ENCODE results near the gene ITFG1. TPM values are rescaled to one million over a fixed set of nuclear protein-coding genes. Genes with fewer than 3 reads are reported as not detected.

ITFG1 gene
- polyA plus RNA-seq, 3 donors, result 28.9 to 62.5 (median 35.3) TPM

DNA sequence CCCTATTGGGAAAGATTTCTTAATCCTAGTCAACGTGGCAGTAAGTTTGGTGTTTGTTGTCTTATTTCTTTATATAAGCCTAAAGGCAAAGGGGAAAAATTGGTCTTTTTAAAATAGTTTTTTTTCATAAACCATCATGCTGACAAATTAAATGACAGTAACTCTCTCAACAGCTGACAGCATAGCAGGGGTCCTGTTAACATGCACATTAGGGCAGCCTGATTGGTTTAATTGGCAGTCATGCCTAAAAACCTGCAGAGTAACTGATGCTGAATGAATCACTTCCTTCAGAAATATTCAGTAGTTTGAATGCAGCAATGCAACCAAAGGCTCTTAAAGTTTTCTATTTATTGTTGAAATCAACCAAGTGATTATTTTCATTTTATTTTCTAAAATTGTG is 85.4 kb downstream of the ITFG1 start:
- peaks cover 3 to 6% of the 10 kb centered on the region in 2 donors for H3K9me3 ChIP-seq (replicated peaks in 1 of 2; ENCODE audit: control insufficient read depth in 1 of 2, insufficient read depth in 1 of 2, low read length in 2 of 2)
- DNase-seq, result no peak
- no CpG with 5 or more reads among the region's 1 CpG for WGBS (ENCODE audit: insufficient coverage)
- no peak overlapping the region for H2AFZ ChIP-seq (ENCODE audit: insufficient read depth, low read depth, low read length, poor library complexity, severe bottlenecking)
- no peak overlapping the region for H3K4me3 Mint-ChIP-seq
- no peaks in the 10 kb centered on the region for H3K79me2 ChIP-seq (ENCODE audit: insufficient read depth, low read length)
- no peaks in the 10 kb centered on the region for H3K4me1 Mint-ChIP-seq
- H3K36me3 ChIP-seq (replicated peaks in 1 of 2; ENCODE audit: control insufficient read depth in 1 of 2, insufficient read depth in 2 of 2, low read length in 2 of 2), result peaks cover 25 to 59% of the 10 kb centered on the region in 2 donors
- H3K36me3 Mint-ChIP-seq, result peaks cover 46 to 61% of the 10 kb centered on the region in 2 donors
- H3K27ac ChIP-seq (ENCODE audit: low read depth in 1 of 2, low read length in 2 of 2), result no peak overlapping the region
- peaks cover 3 to 13% (median 10%) of the 10 kb centered on the region in 7 donors for H3K9me3 Mint-ChIP-seq
- intact Hi-C loops (cut with micrococcal nuclease), result no loop called here
- H3K9ac ChIP-seq (ENCODE audit: insufficient read depth, low read length, poor library complexity, severe bottlenecking), result no peak overlapping the region
- no peaks in the 10 kb centered on the region for H3K27me3 ChIP-seq (ENCODE audit: control insufficient read depth in 2 of 2, insufficient read depth in 2 of 2, low read length in 2 of 2)
- H3K4me1 ChIP-seq (ENCODE audit: control insufficient read depth in 1 of 2, insufficient read depth in 2 of 2, low read length in 2 of 2), result no peaks in the 10 kb centered on the region
- TF ChIP-seq, protein P1, sequence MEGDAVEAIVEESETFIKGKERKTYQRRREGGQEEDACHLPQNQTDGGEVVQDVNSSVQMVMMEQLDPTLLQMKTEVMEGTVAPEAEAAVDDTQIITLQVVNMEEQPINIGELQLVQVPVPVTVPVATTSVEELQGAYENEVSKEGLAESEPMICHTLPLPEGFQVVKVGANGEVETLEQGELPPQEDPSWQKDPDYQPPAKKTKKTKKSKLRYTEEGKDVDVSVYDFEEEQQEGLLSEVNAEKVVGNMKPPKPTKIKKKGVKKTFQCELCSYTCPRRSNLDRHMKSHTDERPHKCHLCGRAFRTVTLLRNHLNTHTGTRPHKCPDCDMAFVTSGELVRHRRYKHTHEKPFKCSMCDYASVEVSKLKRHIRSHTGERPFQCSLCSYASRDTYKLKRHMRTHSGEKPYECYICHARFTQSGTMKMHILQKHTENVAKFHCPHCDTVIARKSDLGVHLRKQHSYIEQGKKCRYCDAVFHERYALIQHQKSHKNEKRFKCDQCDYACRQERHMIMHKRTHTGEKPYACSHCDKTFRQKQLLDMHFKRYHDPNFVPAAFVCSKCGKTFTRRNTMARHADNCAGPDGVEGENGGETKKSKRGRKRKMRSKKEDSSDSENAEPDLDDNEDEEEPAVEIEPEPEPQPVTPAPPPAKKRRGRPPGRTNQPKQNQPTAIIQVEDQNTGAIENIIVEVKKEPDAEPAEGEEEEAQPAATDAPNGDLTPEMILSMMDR (IDR thresholded peaks at IDR 0.05), result no peak
- H3K4me2 ChIP-seq (replicated peaks; ENCODE audit: extremely low read depth, low read length, poor library complexity, severe bottlenecking), result no peak overlapping the region
- no peaks in the 10 kb centered on the region for H3K27me3 Mint-ChIP-seq (ENCODE audit: low read depth in 3 of 3)
- H3K27ac Mint-ChIP-seq, result no peak overlapping the region
- no peaks in the 10 kb centered on the region for H4K20me1 ChIP-seq (ENCODE audit: insufficient read depth, low read length)
- no peak overlapping the region for H3K4me3 ChIP-seq (replicated peaks in 1 of 3; ENCODE audit: low read depth in 2 of 3, low read length in 3 of 3)

DNA sequence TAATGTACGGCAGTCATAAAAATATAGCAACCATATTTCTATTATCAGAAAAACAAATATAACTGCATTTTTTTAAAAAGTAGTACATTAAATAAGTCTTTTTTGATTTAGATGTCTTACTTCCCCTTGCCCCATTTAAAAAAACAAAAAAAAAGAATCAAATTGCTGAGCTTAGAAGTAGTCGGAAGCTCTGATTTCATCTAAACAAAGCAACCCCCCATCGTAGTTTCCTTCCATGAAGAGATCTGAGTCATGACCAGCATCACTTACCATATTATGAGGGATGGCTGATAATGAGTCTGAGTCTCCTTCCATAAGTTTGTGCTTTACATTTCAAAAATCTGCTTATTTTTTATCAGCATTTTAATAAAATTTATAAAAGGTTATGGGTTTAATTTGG is 86.2 kb downstream of the ITFG1 start:
- Mint-ChIP-seq H3K27ac (no peak overlapping the region), H3K4me3 (no peak overlapping the region), H3K9me3 (peaks cover 6 to 17% (median 15%) of the 10 kb centered on the region in 7 donors), H3K36me3 (peaks cover 46 to 66% of the 10 kb centered on the region in 2 donors), H3K27me3 (ENCODE audit: low read depth in 3 of 3) (no peaks in the 10 kb centered on the region), H3K4me1 (no peaks in the 10 kb centered on the region)
- Histone ChIP-seq H3K4me3 (replicated peaks in 1 of 3; ENCODE audit: low read depth in 2 of 3, low read length in 3 of 3) (no peak overlapping the region), H3K27me3 (ENCODE audit: control insufficient read depth in 2 of 2, insufficient read depth in 2 of 2, low read length in 2 of 2) (no peaks in the 10 kb centered on the region), H3K9me3 (replicated peaks in 1 of 2; ENCODE audit: control insufficient read depth in 1 of 2, insufficient read depth in 1 of 2, low read length in 2 of 2) (peaks cover 7 to 12% of the 10 kb centered on the region in 2 donors), H3K36me3 (replicated peaks in 1 of 2; ENCODE audit: control insufficient read depth in 1 of 2, insufficient read depth in 2 of 2, low read length in 2 of 2) (peaks cover 25 to 61% of the 10 kb centered on the region in 2 donors), H2AFZ (ENCODE audit: insufficient read depth, low read depth, low read length, poor library complexity, severe bottlenecking) (no peak overlapping the region), H3K27ac (ENCODE audit: low read depth in 1 of 2, low read length in 2 of 2) (no peak overlapping the region), H3K4me2 (replicated peaks; ENCODE audit: extremely low read depth, low read length, poor library complexity, severe bottlenecking) (no peak overlapping the region), H3K9ac (ENCODE audit: insufficient read depth, low read length, poor library complexity, severe bottlenecking) (no peak overlapping the region), H3K79me2 (ENCODE audit: insufficient read depth, low read length) (no peaks in the 10 kb centered on the region), H3K4me1 (ENCODE audit: control insufficient read depth in 1 of 2, insufficient read depth in 2 of 2, low read length in 2 of 2) (no peaks in the 10 kb centered on the region), H4K20me1 (ENCODE audit: insufficient read depth, low read length) (no peaks in the 10 kb centered on the region)
- TF ChIP-seq, protein P1 (IDR thresholded peaks at IDR 0.05), result no peak
- no peak for DNase-seq
- WGBS (ENCODE audit: insufficient coverage), result no CpG with 5 or more reads among the region's 3 CpGs
- intact Hi-C loops (cut with micrococcal nuclease), result no loop called here

Data from CD14-positive monocyte (primary cell).